K562 (cell line): ENCODE results near the gene SLC12A9. TPM values are rescaled to one million over a fixed set of nuclear protein-coding genes. Genes with fewer than 3 reads are reported as not detected.

Experiments
- ARID4B ChIP-seq: sonication (generic); formaldehyde crosslinking; IDR thresholded peaks from 2 replicates; pipeline ENCODE4 v1.8.0; 2022; ENCODE audit warnings: mild to moderate bottlenecking, missing genetic modification reagents
- E2F8 ChIP-seq: fragments of 450-650 bp; IDR thresholded peaks from 2 replicates; pipeline ENCODE4 v1.7.1; 2018; ENCODE audit warnings: mild to moderate bottlenecking, low read depth; ENCODE audit not compliant: partially characterized antibody
- HBP1 ChIP-seq: fragments of 450-650 bp; formaldehyde crosslinking; IDR thresholded peaks from 2 replicates; pipeline ENCODE4 v1.4.0; 2022; ENCODE audit warnings: missing genetic modification characterization
- IFI16 ChIP-seq: fragments of 250-450 bp; sonication (Bioruptor Pico); IDR thresholded peaks from 2 replicates; pipeline ENCODE4 v2.1.2; 2022; ENCODE audit warnings: mild to moderate bottlenecking, inconsistent platforms
- MCM3 ChIP-seq: fragments of 450-650 bp; IDR thresholded peaks from 2 replicates; pipeline ENCODE4 v1.6.1; 2016
- MNT ChIP-seq, 2 experiments: fragments of 450-650 bp; conservative IDR thresholded peaks; 2 replicates each; pipeline ENCODE4 v1.6.1; 2017; ENCODE audit warnings: mild to moderate bottlenecking in 2 of 2, moderate library complexity in 2 of 2
- NFE2 ChIP-seq: IDR thresholded peaks from 2 replicates; pipeline ENCODE4 v1.6.1; 2014; ENCODE audit warnings: antibody characterized with exemption, low read depth
- OTX1 ChIP-seq: fragments of 450-650 bp; formaldehyde crosslinking; IDR thresholded peaks from 2 replicates; pipeline ENCODE4 v1.4.0; 2022; ENCODE audit warnings: mild to moderate bottlenecking
- RNF219 ChIP-seq: fragments of 250-450 bp; sonication (Bioruptor Pico); IDR thresholded peaks from 2 replicates; pipeline ENCODE4 v1.5.0; 2022; ENCODE audit warnings: mild to moderate bottlenecking
- SETDB1 ChIP-seq: IDR thresholded peaks from one replicate; pipeline ENCODE4 v1.6.1; 2012; ENCODE audit warnings: low read length, control low read depth, inconsistent platforms
- SMARCA4 ChIP-seq: fragments of 450-650 bp; IDR thresholded peaks from 2 replicates; pipeline ENCODE4 v1.6.1; 2016
- SMARCC2 ChIP-seq: fragments of 450-650 bp; IDR thresholded peaks from 2 replicates; pipeline ENCODE4 v1.6.1; 2017; ENCODE audit warnings: antibody characterized with exemption, moderate library complexity, mild to moderate bottlenecking, low read depth
- SP2 ChIP-seq: IDR thresholded peaks from 2 replicates; pipeline ENCODE4 v1.6.1; 2011; ENCODE audit warnings: mild to moderate bottlenecking, low read depth, low read length, moderate library complexity; ENCODE audit not compliant: poor library complexity, severe bottlenecking; ENCODE audit errors: extremely low read depth
- STAT5B ChIP-seq: fragments of 250-450 bp; sonication (Bioruptor Pico); IDR thresholded peaks from 2 replicates; pipeline ENCODE4 v1.8.0; 2021; ENCODE audit warnings: mild to moderate bottlenecking, inconsistent platforms
- ZNF217 ChIP-seq: sonication (generic); formaldehyde crosslinking; IDR thresholded peaks from 2 replicates; pipeline ENCODE4 v1.8.0; 2022; ENCODE audit warnings: mild to moderate bottlenecking, missing genetic modification reagents
- polyA plus RNA-seq, 8 experiments: library from polyadenylated mRNA; depleted of rRNA in 4 of 8; stranded (reverse) in 5 of 8; unstranded in 3 of 8; fragments of >200 nt; fragmentation: Nextera tagmentation in 2 of 8; fragmentation: Illumina TruSeq in 1 of 8; extraction: Ambion mirVana in 2 of 8; extraction: Trizol in 1 of 8; gene quantifications; 2 replicates each; pipeline versions ENCODE4 v1.2.1 to v1.2.3, GENCODE V29; 2011 to 2014; ENCODE audit warnings: inconsistent platforms in 1 of 8, missing spikeins in 1 of 8
- total RNA-seq, 7 experiments: library from RNA; depleted of rRNA in 6 of 7; stranded (reverse); fragments of >200 nt in 6 of 7; fragmentation: Illumina TruSeq in 2 of 7; extraction: Trizol in 2 of 7; gene quantifications; 2 replicates each; pipeline versions ENCODE4 v1.2.1 to v1.2.3, GENCODE V29; 2011 to 2021; ENCODE audit warnings: low replicate concordance in 1 of 7

SLC12A9 gene
- total and polyA plus RNA-seq, 9 of the 15 experiments (the other 6 are each of a cell fraction or from before 2014, with no cell fraction given): 0.06 to 20.2 (median 10.7) TPM

GRCh38 chr7:100852048-100852872 lies at the start of gene SLC12A9 (continued):
- TF ChIP-seq ARID4B (CRISPR knock-in tag): peak; percentile 98
- TF ChIP-seq OTX1 (CRISPR knock-in tag): no peak
- TF ChIP-seq ZNF217: no peak
- TF ChIP-seq MCM3: no peak
- TF ChIP-seq E2F8: no peak
- no peak for TF ChIP-seq SMARCA4
- TF ChIP-seq NFE2: no peak
- no peak for TF ChIP-seq SMARCC2
- TF ChIP-seq RNF219 (CRISPR knock-in tag): no peak
- no peak for TF ChIP-seq STAT5B (CRISPR knock-in tag)
- TF ChIP-seq SP2: no peak
- TF ChIP-seq MNT (conservative IDR thresholded peaks at IDR 0.05): peak; percentile 100
- no peak for TF ChIP-seq IFI16
- no peak for TF ChIP-seq HBP1
- no peak for TF ChIP-seq SETDB1
